ENCODE results near the gene TMEM131. TPM values are rescaled to one million over a fixed set of nuclear protein-coding genes. Genes with fewer than 3 reads are reported as not detected.

Gene TMEM131
- total RNA-seq, 2 experiments from 2014 or later: 17.4 to 32.3 TPM

DNA sequence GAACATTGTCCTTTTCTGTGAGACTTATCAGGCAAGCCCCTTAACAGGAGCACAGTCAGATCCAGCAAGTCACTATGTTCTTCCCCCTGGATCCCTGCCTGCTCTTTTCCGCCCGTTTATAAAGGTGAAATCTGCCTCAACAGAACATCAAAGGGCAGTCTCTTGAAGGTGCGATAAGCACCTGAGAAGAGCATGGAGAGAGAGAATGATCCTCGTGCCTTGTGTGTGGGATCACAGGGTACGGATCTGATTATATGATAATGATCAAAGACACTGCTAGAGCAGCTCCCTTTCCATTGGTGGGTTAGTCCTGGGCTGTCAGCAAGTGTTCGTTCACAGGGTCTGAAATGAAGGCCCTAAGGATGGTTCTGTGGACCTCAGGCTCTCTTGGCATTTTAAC is 176.0 kb downstream of the TMEM131 start:
- Histone ChIP-seq H3K36me3 (ENCODE audit: insufficient read depth, low read length) (no peaks in the 10 kb centered on the region), H2AFZ (ENCODE audit: low read length) (no peak overlapping the region), H4K20me1 (ENCODE audit: insufficient read depth, low read length) (no peaks in the 10 kb centered on the region), H3K79me2 (ENCODE audit: insufficient read depth, low read depth, low read length) (no peaks in the 10 kb centered on the region), H3K4me1 (ENCODE audit: insufficient read depth, low read length, poor library complexity, severe bottlenecking) (no peaks in the 10 kb centered on the region), H3K4me2 (ENCODE audit: low read length) (no peak overlapping the region), H3K27ac (ENCODE audit: low read depth, low read length, poor library complexity, severe bottlenecking) (no peak overlapping the region), H3K9me2 (ENCODE audit: insufficient read depth, low read length) (no peaks in the 10 kb centered on the region), H3K4me3 (ENCODE audit: low read depth, low read length, poor library complexity, severe bottlenecking) (no peak overlapping the region), H3K9me3 (ENCODE audit: low read length) (no peaks in the 10 kb centered on the region)
- CTCF ChIA-PET (ENCODE audit: unreplicated experiment): no interaction called here
- DNase-seq (ENCODE audit: low spot score): no peak
- POLR2A ChIA-PET: no interaction called here
- no peak for TF ChIP-seq EZH2phosphoT487 (IDR thresholded peaks at IDR 0.05; ENCODE audit: borderline replicate concordance, low read depth, low read length)
- TF ChIP-seq, protein P1, sequence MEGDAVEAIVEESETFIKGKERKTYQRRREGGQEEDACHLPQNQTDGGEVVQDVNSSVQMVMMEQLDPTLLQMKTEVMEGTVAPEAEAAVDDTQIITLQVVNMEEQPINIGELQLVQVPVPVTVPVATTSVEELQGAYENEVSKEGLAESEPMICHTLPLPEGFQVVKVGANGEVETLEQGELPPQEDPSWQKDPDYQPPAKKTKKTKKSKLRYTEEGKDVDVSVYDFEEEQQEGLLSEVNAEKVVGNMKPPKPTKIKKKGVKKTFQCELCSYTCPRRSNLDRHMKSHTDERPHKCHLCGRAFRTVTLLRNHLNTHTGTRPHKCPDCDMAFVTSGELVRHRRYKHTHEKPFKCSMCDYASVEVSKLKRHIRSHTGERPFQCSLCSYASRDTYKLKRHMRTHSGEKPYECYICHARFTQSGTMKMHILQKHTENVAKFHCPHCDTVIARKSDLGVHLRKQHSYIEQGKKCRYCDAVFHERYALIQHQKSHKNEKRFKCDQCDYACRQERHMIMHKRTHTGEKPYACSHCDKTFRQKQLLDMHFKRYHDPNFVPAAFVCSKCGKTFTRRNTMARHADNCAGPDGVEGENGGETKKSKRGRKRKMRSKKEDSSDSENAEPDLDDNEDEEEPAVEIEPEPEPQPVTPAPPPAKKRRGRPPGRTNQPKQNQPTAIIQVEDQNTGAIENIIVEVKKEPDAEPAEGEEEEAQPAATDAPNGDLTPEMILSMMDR (conservative IDR thresholded peaks at IDR 0.05; ENCODE audit: low read length): no peak
- BruUV-seq (replicated peaks): no TSS peak
- intact Hi-C loops (cut with micrococcal nuclease; ENCODE audit: unreplicated experiment): no loop called here

DNA sequence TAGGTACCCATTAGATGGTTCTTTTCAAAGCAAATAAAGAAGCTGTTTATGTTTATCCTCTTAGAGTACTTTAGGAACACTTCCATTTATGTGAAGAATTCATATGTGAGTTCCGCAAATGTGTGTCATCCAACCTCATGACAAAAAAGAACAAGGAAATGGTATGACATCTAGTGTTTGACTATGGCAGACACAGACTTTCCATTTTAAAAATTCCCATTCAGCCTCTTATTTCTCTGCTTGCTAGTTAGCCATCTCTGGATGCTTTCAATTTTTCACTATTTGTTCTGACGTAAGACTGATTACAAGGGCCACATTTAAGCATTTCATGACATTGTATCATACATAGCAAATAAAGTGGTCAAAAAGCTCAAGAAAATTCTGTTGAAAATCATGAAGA is 179.3 kb downstream of the TMEM131 start:
- no peak for TF ChIP-seq EZH2phosphoT487 (IDR thresholded peaks at IDR 0.05; ENCODE audit: borderline replicate concordance, low read depth, low read length)
- TF ChIP-seq, protein P1 (conservative IDR thresholded peaks at IDR 0.05; ENCODE audit: low read length): no peak
- ChIA-PET CTCF (ENCODE audit: unreplicated experiment) (no interaction called here), POLR2A (no interaction called here)
- no peak overlapping the region for H3K27ac ChIP-seq (ENCODE audit: low read depth, low read length, poor library complexity, severe bottlenecking)
- no peaks in the 10 kb centered on the region for H3K79me2 ChIP-seq (ENCODE audit: insufficient read depth, low read depth, low read length)
- H3K4me1 ChIP-seq (ENCODE audit: insufficient read depth, low read length, poor library complexity, severe bottlenecking): no peaks in the 10 kb centered on the region
- no peak overlapping the region for H2AFZ ChIP-seq (ENCODE audit: low read length)
- BruUV-seq (replicated peaks): no TSS peak
- no peak for DNase-seq (ENCODE audit: low spot score)
- H4K20me1 ChIP-seq (ENCODE audit: insufficient read depth, low read length): no peaks in the 10 kb centered on the region
- intact Hi-C loops (cut with micrococcal nuclease; ENCODE audit: unreplicated experiment): no loop called here
- H3K9me3 ChIP-seq (ENCODE audit: low read length): no peaks in the 10 kb centered on the region
- no peaks in the 10 kb centered on the region for H3K9me2 ChIP-seq (ENCODE audit: insufficient read depth, low read length)
- H3K4me2 ChIP-seq (ENCODE audit: low read length): no peak overlapping the region
- no peak overlapping the region for H3K4me3 ChIP-seq (ENCODE audit: low read depth, low read length, poor library complexity, severe bottlenecking)
- H3K36me3 ChIP-seq (ENCODE audit: insufficient read depth, low read length): peaks cover 18% of the 10 kb centered on the region; the same call in 1 of the 2 replicates

- DNase-seq (ENCODE audit: low spot score): no peak
- ChIA-PET CTCF (ENCODE audit: unreplicated experiment) (no interaction called here), POLR2A (interaction anchor here (0.6 kb wide), 1 partner anchor 147 kb away, joined by 3 read pairs; no protein-coding TSS in a partner anchor)
- Histone ChIP-seq H3K36me3 (ENCODE audit: insufficient read depth, low read length) (peaks cover 36% of the 10 kb centered on the region; the same call in 1 of the 2 replicates), H3K9me2 (ENCODE audit: insufficient read depth, low read length) (no peaks in the 10 kb centered on the region), H3K4me3 (ENCODE audit: low read depth, low read length, poor library complexity, severe bottlenecking) (no peak overlapping the region), H4K20me1 (ENCODE audit: insufficient read depth, low read length) (no peaks in the 10 kb centered on the region), H3K9me3 (ENCODE audit: low read length) (no peaks in the 10 kb centered on the region), H3K4me2 (ENCODE audit: low read length) (no peak overlapping the region), H3K4me1 (ENCODE audit: insufficient read depth, low read length, poor library complexity, severe bottlenecking) (no peaks in the 10 kb centered on the region), H3K79me2 (ENCODE audit: insufficient read depth, low read depth, low read length) (no peaks in the 10 kb centered on the region), H2AFZ (ENCODE audit: low read length) (no peak overlapping the region), H3K27ac (ENCODE audit: low read depth, low read length, poor library complexity, severe bottlenecking) (no peak overlapping the region)
- no TSS peak for BruUV-seq (replicated peaks)
- intact Hi-C loops (cut with micrococcal nuclease; ENCODE audit: unreplicated experiment): no loop called here
- TF ChIP-seq, protein P1 (conservative IDR thresholded peaks at IDR 0.05; ENCODE audit: low read length): no peak
- TF ChIP-seq EZH2phosphoT487 (IDR thresholded peaks at IDR 0.05; ENCODE audit: borderline replicate concordance, low read depth, low read length): no peak
Measured at GRCh38 chr2:97812931-97813330, 182.8 kb downstream of the TMEM131 start.
